Kidney (tissue), 14 donors: Measurements from ENCODE around the gene GMDS. TPM values are rescaled to one million over a fixed set of nuclear protein-coding genes. Genes with fewer than 3 reads are reported as not detected.

Source experiments
- DNase-seq, 5 donors: peaks; one replicate each; pipeline ENCODE4 v3.0.0-alpha.2; 2013 to 2020
- FAIRE-seq: peaks from 2 replicates; lab custom pipeline; 2012; peaks lifted over from hg19 to GRCh38; lab: Jason Lieb, UNC
- H3K27ac ChIP-seq, 2 donors: one replicate each; pipeline ENCODE4 v1.7.0; 2013; ENCODE audit warnings: low read depth in 2 of 2, low read length in 2 of 2, inconsistent platforms in 1 of 2
- H3K27me3 ChIP-seq: one replicate; pipeline ENCODE4 v1.7.1; 2013; ENCODE audit warnings: low read length, inconsistent platforms; ENCODE audit not compliant: control insufficient read depth, insufficient read depth
- H3K36me3 ChIP-seq, 3 donors: one replicate each; pipeline versions ENCODE4 v1.7.0 to v1.7.1; 2013; ENCODE audit warnings: low read length in 3 of 3, control low read depth in 1 of 3, inconsistent platforms in 1 of 3; ENCODE audit not compliant: insufficient read depth in 3 of 3, control insufficient read depth in 2 of 3
- H3K4me1 ChIP-seq, 3 donors: one replicate each; pipeline versions ENCODE4 v1.7.0 to v1.7.1; 2013; ENCODE audit warnings: low read length in 3 of 3, inconsistent platforms in 1 of 3, low read depth in 1 of 3; ENCODE audit not compliant: control insufficient read depth in 2 of 3, insufficient read depth in 2 of 3
- H3K4me3 ChIP-seq, 3 donors: one replicate each; pipeline versions ENCODE4 v1.7.0 to v1.8.1; 2013; ENCODE audit warnings: low read length in 3 of 3, control low read depth in 1 of 3, inconsistent platforms in 1 of 3
- H3K9ac ChIP-seq, 3 donors: one replicate each; pipeline versions ENCODE4 v1.7.0 to v1.7.1; 2013; ENCODE audit warnings: low read length in 3 of 3, control low read depth in 1 of 3, inconsistent platforms in 1 of 3
- H3K9me3 ChIP-seq, 3 donors: one replicate each; pipeline versions ENCODE4 v1.7.0 to v1.7.1; 2013; ENCODE audit warnings: low read length in 3 of 3, control low read depth in 1 of 3, inconsistent platforms in 1 of 3; ENCODE audit not compliant: control insufficient read depth in 2 of 3, insufficient read depth in 1 of 3
- intact Hi-C: fragments of 100-400 bp; cut with DNase I; formaldehyde crosslinking; loops from one replicate; pipeline ENCODE4 v1.11.1; 2022
- polyA plus RNA-seq: library from polyadenylated mRNA; stranded (reverse); fragments of 350-450 nt; fragmentation: Illumina TruSeq; extraction: RNeasy Lipid Tissue Mini Kit (QIAGEN cat#74804); gene quantifications from one replicate; pipeline ENCODE4 v1.2.3, GENCODE V29; 2014; ENCODE audit warnings: low read depth, low replicate concordance; ENCODE audit not compliant: insufficient read depth
- total RNA-seq: library from RNA; stranded (reverse); fragmentation: NEBNext Ultra II Directional; extraction: Animal tissue kit (Norgen Biotek cat#: 25700); gene quantifications from one replicate; pipeline ENCODE4 v1.2.1, GENCODE V29; 2021
- TF ChIP-seq, protein P1 (sequence below): IDR thresholded peaks from 3 replicates; pipeline ENCODE4 v1.5.1; 2012; ENCODE audit warnings: mild to moderate bottlenecking, moderate library complexity, borderline replicate concordance; ENCODE audit not compliant: insufficient read depth; ENCODE audit errors: extremely low read depth
- donor health status: control.
- donor health status: control.
- donor health status: control.
- donor health status: control.
- donor health status: control.
- donor health status: DM: yes; HTN: yes; CAD: no.
- donor health status: Normal renal cell carcinoma (clear cell type).

Gene GMDS
- total and polyA plus RNA-seq, 2 donors from 2014 or later: 49.6 to 63.7 TPM

DNA sequence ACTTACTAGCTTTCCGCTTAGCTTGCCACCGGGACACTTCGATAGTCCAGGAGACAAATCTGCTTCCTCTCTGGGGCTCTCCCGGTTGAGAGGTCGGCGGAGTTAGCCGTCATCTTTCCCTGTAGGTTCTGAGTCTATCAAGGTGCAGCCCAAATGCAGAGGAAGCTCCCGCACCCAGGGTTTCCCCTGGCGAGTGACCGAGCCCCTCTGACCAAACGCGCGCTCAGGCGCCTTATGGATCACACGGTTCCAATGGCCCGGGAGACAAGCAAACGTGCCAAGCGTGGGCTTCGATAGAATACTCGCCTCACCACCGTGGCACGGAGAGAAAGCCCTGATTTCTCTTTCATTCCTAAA lies 651.5 kb downstream of the GMDS start:
- Histone ChIP-seq H3K27ac (no peak overlapping the region), H3K36me3 (no peaks in the 10 kb centered on the region), H3K4me1 (peaks cover 0 to 2% (median 0%) of the 10 kb centered on the region in 3 donors), H3K4me3 (no peak overlapping the region), H3K9me3 (no peaks in the 10 kb centered on the region), H3K27me3 (no peaks in the 10 kb centered on the region), H3K9ac (no peak overlapping the region)
- FAIRE-seq (no peak), DNase-seq (peak in 1 of 5 donors; percentile 29)
- intact Hi-C loops: loop anchor here (10.0 kb wide), 3 partner anchors 601 to 1151 kb away; no protein-coding TSS in a partner anchor
- TF ChIP-seq, protein P1, sequence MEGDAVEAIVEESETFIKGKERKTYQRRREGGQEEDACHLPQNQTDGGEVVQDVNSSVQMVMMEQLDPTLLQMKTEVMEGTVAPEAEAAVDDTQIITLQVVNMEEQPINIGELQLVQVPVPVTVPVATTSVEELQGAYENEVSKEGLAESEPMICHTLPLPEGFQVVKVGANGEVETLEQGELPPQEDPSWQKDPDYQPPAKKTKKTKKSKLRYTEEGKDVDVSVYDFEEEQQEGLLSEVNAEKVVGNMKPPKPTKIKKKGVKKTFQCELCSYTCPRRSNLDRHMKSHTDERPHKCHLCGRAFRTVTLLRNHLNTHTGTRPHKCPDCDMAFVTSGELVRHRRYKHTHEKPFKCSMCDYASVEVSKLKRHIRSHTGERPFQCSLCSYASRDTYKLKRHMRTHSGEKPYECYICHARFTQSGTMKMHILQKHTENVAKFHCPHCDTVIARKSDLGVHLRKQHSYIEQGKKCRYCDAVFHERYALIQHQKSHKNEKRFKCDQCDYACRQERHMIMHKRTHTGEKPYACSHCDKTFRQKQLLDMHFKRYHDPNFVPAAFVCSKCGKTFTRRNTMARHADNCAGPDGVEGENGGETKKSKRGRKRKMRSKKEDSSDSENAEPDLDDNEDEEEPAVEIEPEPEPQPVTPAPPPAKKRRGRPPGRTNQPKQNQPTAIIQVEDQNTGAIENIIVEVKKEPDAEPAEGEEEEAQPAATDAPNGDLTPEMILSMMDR: no peak

DNA sequence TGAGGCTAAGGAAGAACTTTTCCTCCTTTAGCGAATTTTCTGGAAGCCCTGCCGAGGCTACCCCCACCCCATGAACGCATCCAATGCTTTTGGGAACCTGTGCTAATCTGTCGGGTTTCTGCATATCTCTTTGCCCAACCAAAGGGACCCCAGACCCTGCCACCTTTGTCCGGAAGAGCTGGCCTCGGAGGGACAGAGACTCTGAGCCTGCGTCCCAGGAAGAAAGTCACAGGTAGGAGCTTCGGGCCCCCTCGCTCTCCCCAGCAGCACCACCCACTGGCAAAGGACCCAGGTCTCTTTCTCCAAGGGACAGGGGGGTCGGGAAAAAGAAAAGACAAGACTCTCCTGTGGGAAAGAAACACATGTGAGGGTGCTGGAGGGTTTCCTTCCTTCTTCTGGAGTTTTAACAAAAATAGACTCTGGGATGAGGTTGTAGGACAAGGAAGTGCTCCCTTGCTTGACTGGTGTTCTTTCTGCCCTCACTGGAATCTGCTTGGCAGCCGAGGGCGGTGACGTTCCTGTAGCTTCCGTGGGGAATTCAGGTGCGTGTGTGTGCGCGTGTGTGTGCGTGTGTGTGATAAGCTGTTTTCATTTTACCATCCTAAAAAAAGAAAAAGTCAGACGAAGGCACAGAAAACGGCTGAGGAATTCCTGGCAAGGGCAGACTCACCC lies 652.0 kb downstream of the GMDS start:
- TF ChIP-seq, protein P1: no peak
- FAIRE-seq (no peak), DNase-seq (peak in 2 of 5 donors; percentile 7 to 16)
- Histone ChIP-seq H3K9ac (no peak overlapping the region), H3K4me3 (no peak overlapping the region), H3K4me1 (peaks cover 0 to 2% (median 0%) of the 10 kb centered on the region in 3 donors), H3K36me3 (no peaks in the 10 kb centered on the region), H3K27me3 (no peaks in the 10 kb centered on the region), H3K27ac (no peak overlapping the region), H3K9me3 (no peaks in the 10 kb centered on the region)
- intact Hi-C loops: loop anchor here (10.0 kb wide), 3 partner anchors 601 to 1151 kb away; no protein-coding TSS in a partner anchor

DNA sequence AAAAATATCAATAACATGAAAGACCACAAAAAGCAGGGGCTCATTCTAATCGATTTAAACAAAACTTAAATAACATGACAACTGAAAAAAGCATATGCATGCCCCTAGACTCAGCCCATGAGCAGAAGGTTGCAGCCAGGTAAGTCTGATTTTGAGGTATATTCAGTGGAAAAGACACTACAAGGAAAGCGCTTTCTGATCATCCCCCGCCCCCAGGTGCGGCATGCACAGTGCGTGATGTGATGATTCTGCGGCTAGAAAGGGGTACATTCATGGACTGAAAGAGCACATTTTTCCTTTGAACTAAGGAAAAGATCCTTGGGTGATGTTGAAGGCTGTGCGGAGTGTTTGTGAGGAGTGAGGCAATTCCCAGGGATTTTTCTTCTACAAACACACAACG lies 652.6 kb downstream of the GMDS start:
- no peak overlapping the region for H3K9ac ChIP-seq
- H3K9me3 ChIP-seq: no peaks in the 10 kb centered on the region
- no peaks in the 10 kb centered on the region for H3K27me3 ChIP-seq
- peaks cover 0 to 2% (median 0%) of the 10 kb centered on the region in 3 donors for H3K4me1 ChIP-seq
- FAIRE-seq (no peak), DNase-seq (peak in 2 of 5 donors; percentile 1 to 15)
- H3K4me3 ChIP-seq: no peak overlapping the region
- H3K27ac ChIP-seq: no peak overlapping the region
- TF ChIP-seq, protein P1: no peak
- H3K36me3 ChIP-seq: no peaks in the 10 kb centered on the region
- intact Hi-C loops: loop anchor here (10.0 kb wide), 3 partner anchors 602 to 1152 kb away; no protein-coding TSS in a partner anchor
